Loucy (cell line): ENCODE measurements around the gene TOR4A.

Source experiments
- CTCF ChIP-seq: fragments of 200-600 bp; sonication (generic); conservative IDR thresholded peaks from 2 replicates; pipeline ENCODE4 v1.5.1; 2014; ENCODE audit warnings: mild to moderate bottlenecking, antibody characterized with exemption, low read length
- EZH2phosphoT487 ChIP-seq: fragments of 200-600 bp; IDR thresholded peaks from 2 replicates; pipeline ENCODE4 v1.6.1; 2018; ENCODE audit warnings: antibody characterized with exemption, mild to moderate bottlenecking, moderate library complexity, borderline replicate concordance

GRCh38 chr9:137301081-137301947 is 23.8 kb downstream of the TOR4A start:
- no peak for TF ChIP-seq CTCF
- no peak for TF ChIP-seq EZH2phosphoT487
